Activated T-helper 9 cell treated with anti-CD3 and anti-CD28 coated beads, Interleukin-2, amount 50 U/mL, for 16 hours (primary cell): ENCODE data around the gene FAM83F.
"Not testable (repeated sequence)": the region's sequence is repeated elsewhere in the genome, so short reads cannot be mapped to it uniquely, and the experiment has no call there.

Experiments
- DNase-seq: peaks from one replicate; pipeline ENCODE4 v3.0.0-alpha.2; 2020; ENCODE audit warnings: low read depth

The FAM83F gene

DNA sequence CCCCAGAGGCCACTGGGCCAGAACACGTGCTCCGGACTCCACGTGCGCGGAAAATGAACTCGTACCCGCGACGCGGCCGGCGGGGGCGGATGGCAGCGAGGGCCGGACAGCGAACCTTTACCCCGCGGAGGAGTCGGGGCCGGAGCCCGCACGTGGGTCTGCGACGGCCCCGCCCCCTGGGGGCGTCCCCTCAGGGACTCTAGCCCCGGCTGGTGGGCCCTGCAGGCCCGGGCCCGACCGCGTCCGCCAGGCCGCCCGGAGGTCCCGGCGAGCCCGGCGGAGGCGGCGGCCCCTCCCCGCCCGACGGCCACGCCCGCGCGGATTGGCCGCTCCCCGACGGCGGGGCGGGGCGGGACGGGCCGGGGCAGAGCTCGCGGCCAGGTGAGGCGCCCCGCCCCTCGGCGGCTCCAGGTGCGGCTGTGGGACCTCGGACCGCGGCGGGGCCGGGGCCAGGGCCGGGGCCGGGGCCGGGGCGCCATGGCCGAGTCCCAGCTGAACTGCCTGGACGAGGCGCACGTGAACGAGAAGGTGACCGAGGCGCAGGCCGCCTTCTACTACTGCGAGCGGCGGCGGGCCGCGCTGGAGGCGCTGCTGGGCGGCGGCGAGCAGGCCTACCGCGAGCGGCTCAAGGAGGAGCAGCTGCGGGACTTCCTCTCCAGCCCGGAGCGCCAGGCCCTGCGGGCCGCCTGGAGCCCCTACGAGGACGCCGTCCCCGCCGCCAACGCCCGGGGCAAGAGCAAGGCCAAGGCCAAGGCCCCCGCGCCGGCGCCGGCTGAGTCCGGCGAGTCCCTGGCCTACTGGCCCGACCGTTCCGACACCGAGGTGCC, at the start of gene FAM83F:
Gene FAM83F (plus strand): TSS at position 389 of the 827 bp plus-strand sequence. CDS start 89 bp downstream, at position 478.
- DNase-seq, result peak; percentile 28

DNA sequence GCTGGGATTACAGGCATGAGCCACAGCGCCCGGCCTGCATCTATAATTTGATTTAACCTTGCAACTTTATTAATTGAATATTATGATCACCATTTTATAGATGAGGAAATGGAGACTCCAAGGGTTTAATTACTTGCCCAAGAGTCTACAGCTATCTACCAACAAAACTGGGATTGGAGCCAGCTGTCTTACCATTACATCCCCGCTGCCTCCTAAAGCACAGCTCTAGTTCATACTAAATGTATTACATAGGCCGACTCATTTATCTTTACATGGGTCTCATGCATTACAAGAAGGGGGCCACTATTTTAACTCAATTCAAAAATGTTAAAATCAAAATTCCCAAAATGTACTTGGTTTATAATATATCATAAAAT, 48.6 kb upstream of the FAM83F start:
- no peak for DNase-seq

DNA sequence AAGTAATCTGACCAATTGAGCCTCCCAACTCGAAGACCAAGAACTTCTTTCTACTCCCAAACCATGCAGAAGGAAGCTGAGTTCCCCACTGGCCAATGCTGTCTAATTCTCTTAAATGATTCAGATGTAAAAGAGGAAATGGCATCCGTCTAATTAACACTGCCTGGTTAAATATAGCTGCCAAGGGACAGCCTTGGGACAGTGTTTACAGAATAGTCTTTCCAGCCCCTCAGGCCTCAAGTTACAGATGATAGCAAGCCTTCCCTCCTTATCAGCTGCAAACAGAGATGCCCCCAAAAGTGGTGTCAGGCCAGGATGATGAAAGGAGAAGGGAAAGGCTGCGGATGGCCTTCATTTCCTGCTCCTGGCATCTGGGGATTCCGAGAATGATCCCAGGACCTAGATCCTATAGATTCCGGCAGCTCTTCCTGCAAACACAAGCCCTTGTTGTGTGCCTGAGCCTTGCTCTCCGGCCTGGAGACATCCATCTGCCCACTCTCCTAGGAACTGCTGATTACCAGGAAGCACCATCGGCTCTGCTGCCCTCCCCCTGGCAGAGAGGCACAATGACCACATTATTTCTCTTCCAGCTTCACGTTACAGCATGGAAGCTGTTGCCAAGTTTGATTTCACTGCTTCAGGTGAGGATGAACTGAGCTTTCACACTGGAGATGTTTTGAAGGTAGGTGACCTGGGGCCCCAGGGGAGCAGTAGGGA, 48.1 kb upstream of the FAM83F start:
- no peak for DNase-seq

DNA sequence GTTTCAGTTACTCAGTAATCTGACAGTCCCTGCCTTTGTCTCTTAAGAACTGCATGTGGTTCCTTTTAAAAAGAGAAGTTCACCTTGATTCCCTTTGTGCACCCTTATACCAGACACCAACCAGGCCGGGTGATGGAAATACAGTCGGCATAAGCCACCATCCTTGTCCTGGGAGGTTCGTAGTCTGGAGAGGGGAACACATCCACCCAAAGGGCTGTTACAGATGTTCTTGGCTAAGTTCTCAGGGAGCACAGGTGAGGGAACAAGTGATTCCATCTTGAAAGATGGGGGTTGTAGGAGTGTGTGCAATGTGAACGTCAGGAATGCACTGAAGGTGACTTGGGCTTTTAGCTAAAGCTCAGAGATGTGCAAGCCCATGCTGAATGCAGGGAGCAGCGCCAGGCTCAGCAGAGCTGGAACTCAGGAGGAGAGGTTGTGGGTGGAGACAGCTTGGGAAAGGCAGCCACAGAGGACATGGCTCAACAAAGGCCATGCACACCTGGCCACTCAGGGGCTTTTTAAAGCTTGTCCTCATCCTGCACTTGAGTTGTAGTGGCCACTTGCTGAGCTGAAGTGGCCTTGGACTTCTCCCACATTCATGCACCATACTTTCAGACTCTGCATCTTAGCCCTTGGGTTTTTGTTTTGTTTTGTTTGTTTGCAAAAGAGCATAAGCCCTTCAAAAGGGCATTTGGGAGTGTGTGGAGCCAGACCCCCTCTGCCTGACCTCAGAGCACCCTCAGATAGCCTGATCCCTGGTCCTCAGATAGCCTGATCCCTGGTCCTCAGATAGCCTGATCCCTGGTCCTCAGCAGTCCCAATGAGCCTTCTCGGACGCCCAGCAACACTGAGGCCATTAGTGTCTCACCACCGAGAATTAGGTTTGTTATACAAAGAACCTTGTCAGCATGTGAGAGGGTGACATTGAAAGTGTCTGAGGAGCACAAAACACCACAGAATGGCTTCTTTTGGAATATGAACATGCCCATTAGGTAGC, 47.2 kb upstream of the FAM83F start:
- DNase-seq, result no peak

DNA sequence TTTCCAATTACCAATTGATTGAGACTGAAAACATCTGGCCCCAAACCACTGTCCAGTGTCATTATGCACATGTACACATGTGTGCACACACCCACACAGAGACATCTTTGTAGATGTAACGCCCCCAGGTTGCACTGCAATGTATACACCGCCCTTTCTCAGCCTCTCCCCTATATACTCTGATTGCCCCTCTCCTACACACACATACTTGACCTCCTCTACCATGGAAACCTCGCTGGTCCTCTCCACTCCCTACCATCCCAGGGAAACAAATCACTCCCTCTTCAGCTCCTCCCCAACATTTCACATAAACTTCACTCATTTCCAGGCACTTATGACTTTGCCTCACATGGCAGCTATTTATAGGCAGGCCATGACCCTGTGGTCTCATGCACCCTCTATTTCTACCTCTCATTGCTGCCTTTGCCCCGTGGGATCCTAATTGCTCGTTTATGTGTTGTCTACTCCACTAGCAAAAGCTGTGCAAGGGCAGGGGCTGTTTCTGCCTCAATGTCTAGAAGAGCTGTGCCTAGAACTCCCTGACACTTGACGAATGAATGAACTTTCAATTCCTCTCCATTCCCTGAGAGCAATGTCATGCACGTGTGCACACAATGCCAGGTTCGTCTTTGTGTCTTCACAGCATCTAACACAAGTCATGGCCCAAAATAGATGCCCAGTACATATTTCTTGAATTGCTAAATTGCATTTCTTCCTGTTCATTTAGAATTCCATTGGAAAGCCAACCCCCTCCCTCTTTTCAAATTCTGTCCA, 44.6 kb upstream of the FAM83F start:
- DNase-seq, result no peak

DNA sequence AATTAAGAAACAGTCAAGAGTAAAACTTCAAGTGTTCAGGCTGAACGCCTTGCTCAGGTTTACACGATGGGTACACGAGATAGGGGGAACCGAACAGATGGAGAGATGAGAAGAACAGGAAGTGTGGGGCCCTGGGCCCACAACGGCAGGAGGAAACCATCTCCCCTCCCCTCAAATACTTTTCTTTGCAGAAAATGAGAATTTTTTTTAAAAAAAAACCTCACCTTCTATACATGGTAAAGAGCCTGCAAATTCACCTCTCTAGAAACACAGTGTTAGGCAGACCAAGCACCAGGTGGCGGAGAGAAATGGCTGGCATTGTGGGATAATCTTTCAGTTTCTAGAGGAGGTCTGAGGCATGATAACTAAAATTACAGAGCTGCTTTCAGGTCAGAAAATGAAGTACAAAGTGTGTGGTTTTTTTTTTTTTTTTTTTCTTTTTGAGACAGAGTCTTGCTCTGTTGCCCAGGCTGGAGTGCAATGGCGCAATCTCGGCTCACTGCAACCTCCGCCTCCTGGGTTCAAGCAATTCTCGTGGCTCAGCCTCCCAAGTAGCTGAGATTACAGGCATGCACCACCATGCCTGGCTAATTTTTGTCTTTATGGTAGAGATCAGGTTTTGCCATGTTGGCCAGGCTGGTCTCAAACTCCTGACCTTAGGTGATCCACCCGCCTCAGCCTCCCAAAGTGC, 43.0 kb upstream of the FAM83F start:
- DNase-seq, result not testable (repeated sequence)

DNA sequence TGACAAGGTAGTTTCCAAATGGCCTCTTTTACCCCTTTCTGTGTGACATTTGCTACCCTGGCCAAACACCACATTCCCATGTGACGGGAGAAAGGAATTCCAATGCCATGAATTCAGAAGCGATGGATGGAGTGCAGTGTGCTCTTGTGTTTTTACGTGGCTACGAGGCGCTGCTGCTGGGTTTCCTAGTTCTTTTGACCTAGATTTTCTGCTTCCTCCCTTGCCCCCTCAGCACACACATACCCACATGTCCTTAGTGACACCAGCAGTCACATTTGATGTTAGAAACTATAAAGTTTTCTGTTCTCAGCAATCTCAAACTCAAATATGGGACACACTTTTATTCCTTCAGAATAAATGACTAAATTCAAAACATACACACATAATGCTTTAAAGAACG, 42.4 kb upstream of the FAM83F start:
- no peak for DNase-seq

DNA sequence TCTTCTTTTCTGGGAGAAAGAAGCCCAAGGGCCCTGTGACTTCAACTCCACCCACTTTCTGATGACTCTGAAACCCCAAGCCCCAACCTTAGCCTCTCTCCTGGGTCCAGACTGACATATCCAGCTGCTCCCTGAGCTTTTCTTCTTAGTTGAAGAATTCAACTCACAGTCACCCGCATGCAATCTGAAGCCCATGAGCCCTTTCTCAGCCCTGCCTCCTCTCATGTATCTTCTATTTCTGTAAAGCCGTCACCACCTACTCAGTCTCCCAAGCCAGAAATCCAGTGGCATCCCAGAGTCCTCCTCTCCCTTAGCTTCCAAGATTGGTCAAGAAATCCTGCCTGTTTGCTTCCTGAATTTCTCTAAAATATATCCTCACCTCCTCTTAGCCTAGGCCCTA, 41.7 kb upstream of the FAM83F start:
- DNase-seq, result no peak

DNA sequence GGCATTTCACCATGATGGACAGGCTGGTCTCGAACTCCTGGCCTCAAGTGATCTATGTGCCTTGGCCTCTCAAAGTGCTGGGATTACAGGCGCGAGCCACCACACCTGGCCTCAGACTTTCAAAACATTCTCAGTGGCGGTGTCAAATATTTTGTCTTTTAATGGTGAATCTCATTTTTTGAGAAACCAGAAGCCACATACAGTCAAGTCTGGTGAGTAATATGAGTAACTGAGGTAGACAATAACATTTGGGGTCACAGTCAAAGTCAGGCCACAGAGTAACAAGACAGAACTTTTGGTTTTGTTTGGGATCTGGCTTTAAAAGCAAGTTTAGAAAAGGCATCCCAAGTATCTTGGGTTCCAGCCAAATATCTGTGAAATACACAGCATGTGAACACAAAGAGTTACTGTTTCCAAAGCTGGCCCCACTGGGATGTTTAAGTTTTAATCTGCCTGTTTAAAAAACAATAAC, 40.1 kb upstream of the FAM83F start:
- no peak for DNase-seq

DNA sequence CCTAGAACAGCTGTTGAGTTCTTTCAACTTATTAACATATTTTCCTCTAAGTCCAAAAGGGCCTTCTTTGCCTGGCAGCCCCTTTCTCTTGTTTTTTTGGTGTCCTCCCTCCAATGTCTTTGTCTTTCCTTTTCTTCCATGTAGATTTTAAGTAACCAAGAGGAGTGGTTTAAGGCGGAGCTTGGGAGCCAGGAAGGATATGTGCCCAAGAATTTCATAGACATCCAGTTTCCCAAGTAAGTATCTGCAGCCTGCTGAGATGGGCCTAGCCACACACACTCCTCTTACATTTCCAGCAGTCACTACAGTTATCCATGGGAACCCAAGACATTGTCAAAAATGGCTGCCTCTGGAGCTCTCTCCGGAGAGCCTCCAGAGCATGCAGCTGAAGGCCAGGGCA, 39.1 kb upstream of the FAM83F start:
- no peak for DNase-seq

DNA sequence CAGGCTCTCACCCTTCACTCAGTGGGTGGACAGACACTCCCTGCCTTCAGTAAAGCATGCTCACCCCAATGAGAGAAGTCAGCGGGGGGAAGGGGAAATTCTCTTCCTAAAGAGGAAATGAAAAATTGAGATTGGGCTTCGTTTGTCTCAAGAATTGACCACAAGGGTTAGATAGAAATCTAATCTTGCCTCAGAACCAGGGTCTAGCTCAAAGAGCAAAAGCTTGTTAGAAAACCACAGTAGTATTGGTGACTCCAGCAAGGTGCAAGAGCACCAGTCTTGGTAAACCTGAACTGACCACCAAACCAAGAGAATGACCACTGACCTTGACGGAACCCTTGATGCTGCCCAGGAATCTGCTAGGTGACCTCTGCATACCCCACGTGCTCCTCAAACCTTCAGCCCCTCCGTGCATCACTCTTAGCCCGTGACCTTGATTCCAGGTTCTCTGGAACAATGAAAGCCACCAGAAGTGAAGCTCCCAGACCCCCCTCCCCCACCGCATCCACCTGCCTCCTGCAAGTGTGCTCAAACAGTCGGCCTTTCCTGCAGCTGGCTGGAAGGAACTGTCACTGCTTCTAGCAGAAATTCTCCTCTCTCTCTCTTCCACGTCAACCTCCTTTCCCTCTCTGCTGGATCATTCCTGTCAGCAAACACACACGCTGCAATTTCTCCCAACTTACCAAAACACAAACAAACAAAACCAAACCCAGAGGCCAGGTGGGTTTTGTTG, 37.7 kb upstream of the FAM83F start:
- DNase-seq, result no peak

DNA sequence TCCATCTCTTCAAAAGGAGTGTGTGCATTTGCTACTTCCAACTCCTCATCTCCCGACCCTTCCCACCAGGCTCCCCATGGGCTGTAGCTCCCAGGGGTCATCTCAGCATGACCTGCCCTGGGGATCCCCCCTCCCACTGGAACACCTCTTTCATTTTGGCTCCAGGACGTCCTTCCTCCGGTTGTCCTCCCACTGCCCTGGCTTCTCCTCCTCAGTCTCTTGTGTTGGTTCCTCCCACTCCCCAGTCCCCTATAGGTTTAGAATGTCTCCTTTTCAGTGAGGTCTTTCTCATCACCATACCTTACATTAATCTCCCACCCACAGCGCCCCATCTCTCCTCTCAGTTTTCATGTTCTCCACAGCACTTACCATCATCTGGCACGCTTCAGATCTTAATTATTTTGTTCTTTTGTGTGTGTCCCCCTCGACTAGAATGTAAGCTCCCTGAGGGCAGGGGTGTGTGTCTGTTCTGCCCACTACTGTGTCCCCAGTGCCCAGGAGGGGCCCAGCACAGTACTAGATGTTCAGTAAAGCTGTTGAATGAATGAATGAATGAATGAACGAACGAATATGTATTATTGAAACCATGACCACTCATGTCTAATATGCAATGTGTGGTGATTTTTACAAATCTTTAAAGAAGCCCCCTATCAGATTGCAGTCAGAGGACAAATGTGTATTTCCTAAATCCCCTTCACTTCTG, 36.6 kb upstream of the FAM83F start:
- DNase-seq, result no peak

DNA sequence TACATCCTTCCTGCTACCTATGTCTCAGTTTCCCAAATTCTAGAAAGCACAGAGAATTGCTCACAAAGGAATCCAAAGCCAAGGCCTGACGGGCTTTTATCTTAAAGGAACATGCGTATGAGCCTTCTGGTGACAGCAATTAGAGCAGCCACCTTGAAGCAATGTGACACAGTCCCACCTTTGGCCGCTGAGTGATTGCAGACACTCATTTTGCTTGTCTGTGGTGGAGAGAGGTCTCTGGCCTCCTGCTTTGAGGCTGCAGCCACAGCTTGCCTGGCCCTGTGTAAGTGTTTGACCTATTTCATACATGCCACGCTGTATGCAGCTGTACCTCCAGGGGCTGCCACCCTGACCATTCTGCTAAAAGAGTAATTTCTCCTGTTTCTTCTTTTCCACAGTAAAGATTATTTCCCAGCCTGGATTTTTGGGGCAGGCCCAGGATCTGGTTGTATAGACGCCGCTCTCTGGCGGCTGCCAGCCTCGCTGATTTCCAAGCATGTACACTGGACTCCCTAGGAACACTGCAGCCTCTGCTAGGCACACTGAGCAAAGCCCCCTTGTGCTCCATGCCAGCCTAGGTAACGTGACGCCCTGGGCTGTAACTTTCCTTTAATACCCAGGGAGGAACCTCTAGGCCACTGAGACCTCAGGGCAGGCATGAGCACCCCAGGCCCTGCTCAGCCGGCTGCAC, 35.7 kb upstream of the FAM83F start:
- no peak for DNase-seq

DNA sequence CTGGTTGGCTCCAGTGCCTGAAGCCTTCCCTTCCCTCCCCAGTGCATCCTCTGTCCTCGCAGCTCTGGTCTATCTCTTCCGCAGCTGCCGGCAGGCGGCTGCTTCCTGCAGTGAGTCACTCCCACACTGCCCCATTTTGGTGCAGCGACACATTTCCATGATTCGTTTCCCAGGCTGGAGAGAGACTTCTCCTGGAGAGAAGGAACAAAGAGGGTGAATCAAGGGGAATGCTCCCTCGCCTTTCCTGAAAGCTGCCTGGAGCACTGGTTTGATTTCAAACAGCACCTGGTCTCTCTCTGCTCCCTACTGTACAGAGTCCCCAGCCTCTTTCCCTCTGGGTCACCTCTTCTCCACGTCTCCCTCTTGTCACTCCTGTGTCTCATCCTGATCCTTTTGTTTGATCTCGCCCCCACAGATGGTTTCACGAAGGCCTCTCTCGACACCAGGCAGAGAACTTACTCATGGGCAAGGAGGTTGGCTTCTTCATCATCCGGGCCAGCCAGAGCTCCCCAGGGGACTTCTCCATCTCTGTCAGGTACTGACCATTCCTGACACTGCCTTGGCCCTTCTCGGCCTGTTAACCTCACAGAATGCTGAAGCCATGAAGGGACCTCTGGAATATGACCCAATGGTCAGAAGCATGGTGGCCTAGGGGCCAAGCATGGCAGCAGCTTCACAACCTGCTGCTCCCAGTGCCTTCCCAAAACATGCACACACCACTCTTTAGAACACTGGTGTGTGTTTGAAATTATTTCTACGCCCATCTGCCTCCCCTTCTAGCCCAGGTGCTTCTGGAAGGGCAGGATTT, 34.9 kb upstream of the FAM83F start, which contains the start of gene TMA7B:
Gene TMA7B (plus strand): TSS at position 758 of the 808 bp plus-strand sequence. CDS start 3,978 bp downstream, outside the sequence.
- DNase-seq, result peak; percentile 18

DNA sequence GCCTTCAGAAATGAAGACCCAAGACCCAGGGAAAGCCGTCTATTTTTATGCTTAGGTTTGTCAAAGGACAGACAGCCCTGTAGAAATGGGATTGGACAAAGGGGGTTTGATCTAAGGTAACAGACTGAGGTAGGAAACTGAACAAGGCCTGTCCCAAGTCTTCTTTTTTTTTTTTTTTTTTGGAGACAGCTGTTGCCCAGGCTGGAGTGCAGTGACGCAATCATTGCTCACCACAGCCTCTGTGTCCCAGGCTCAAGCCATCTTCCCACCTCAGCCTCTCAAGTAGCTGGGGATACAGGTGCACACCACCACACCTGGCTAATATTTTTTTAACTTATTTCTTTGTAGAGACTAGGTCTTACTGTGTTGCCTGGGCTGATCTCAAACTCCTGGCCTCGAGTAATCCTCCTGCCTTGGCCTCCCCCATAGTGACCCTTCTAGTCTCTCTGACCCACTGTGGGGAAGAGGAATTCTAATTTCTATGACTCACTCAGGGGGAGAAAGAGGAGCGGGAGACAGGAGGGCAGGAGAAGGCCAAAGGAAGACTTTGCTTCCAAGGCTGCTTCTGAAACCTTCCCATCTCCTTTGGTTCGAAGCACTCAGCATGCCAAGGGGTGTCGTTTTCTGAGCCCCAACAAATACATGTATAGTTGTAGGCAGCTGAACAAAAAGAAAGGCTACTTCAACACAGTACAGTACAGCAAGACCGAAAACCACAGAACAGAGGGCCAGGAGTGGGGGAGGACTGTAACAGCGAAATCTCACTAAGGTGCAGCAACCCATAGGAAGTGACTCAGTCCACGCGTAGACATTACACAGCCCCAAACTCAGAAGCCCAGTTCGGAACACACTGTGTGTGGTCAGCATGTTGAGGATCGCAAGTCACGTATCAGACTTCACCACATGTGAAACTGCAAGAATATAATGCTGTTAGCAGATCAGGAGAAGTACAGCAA, 33.7 kb upstream of the FAM83F start:
- DNase-seq, result peak; percentile 56

DNA sequence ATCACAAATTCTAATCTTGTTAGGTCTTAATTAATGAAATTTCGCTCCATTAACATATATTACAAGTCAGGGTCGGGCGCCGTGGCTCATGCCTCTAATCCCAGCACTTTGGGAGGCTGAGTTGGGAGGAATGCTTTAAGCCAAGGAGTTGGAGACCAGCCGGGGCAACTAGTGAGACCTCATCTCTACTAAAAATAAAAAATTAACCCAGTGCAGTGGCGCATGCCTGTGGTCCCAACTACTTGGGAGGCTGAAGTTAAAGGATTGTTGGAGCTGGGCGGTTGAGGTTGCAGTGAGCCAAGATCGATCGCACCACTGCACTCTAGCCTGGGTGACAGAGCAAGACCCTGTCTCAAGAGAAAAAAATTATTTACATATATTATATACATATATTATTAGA, 32.7 kb upstream of the FAM83F start:
- no peak for DNase-seq

DNA sequence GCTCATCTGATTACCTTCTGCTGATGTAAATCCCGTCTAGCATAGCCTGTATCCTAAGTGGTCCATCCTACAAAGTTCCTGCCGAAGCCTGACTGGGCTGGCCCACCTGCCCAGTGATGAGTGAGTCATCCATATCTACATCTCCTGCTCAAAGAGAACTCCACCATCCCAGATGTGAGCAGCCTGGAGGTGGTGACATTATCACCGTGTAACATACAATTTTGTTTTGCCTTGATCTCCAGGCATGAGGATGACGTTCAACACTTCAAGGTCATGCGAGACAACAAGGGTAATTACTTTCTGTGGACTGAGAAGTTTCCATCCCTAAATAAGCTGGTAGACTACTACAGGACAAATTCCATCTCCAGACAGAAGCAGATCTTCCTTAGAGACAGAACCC, 29.0 kb upstream of the FAM83F start:
- no peak for DNase-seq
